ENCODE measurements around the gene GTF3C5. TPM values are rescaled to one million over a fixed set of nuclear protein-coding genes. Genes with fewer than 3 reads are reported as not detected.
"Not testable (repeated sequence)": the region's sequence is repeated elsewhere in the genome, so short reads cannot be mapped to it uniquely, and the experiment has no call there.

Gene GTF3C5
- total RNA-seq, 1 donor from 2014 or later: 25.9 TPM

DNA sequence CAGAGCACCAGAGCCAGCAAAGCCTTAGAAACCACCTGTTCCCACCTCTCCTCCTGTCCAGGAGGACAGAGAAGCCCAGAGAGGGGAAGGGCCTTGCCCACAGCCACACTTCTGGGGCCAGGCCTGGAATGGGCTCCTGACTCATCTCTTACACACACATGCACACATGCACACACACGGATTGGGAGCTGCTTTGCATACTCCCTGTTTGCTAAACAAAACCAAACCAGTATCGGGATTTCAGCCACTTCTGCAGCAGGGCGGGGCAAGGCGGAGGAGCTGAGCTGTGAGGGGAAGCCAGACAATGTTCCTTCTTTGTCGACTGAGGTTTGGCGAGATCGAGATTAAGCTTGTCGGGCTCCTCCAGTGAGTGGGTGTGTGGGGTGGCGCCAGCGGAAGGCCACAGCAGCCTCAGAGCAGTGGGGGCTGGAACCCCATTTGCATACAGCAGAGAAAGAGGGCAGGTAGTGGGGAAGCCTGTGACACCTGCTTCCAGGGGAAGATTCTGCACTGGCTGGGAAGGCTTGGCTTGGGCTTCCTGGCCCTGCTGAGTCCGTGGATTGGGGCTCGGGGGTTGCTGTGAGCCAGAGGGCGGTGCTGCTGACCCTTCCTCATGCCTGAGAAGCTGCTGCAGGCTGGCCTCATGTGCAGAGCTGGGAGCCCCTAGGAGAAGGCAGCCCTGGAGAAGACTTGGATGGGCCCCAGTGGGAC lies 36.2 kb upstream of the GTF3C5 start:
- intact Hi-C loops (cut with DNase I): no loop called here
- DNase-seq (ENCODE audit: low spot score in 2 of 2): no peak
- Histone ChIP-seq H3K36me3 (no peaks in the 10 kb centered on the region), H3K9me3 (no peaks in the 10 kb centered on the region), H3K4me1 (no peaks in the 10 kb centered on the region), H3K4me3 (no peak overlapping the region), H3K27ac (no peak overlapping the region), H3K27me3 (no peaks in the 10 kb centered on the region)
- TF ChIP-seq, protein P1, sequence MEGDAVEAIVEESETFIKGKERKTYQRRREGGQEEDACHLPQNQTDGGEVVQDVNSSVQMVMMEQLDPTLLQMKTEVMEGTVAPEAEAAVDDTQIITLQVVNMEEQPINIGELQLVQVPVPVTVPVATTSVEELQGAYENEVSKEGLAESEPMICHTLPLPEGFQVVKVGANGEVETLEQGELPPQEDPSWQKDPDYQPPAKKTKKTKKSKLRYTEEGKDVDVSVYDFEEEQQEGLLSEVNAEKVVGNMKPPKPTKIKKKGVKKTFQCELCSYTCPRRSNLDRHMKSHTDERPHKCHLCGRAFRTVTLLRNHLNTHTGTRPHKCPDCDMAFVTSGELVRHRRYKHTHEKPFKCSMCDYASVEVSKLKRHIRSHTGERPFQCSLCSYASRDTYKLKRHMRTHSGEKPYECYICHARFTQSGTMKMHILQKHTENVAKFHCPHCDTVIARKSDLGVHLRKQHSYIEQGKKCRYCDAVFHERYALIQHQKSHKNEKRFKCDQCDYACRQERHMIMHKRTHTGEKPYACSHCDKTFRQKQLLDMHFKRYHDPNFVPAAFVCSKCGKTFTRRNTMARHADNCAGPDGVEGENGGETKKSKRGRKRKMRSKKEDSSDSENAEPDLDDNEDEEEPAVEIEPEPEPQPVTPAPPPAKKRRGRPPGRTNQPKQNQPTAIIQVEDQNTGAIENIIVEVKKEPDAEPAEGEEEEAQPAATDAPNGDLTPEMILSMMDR (IDR thresholded peaks at IDR 0.05): no peak

DNA sequence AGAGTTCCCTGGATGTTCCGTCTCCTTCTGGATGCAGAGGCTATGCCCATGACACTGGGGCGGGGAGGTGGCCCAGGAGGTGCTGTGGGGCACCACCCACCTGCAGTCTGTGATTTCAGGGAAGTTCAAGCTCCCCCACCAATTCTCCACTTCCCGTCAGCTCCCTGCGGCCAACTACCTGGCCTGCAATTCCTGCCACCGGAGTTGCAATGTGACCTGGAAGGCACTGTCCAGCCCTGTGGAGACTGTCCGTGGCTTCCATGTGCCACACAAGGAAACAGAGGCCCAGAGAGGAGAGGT lies 35.7 kb upstream of the GTF3C5 start:
- H3K4me3 ChIP-seq: no peak overlapping the region
- DNase-seq (ENCODE audit: low spot score in 2 of 2): no peak
- no peaks in the 10 kb centered on the region for H3K9me3 ChIP-seq
- TF ChIP-seq, protein P1 (IDR thresholded peaks at IDR 0.05): no peak
- no peaks in the 10 kb centered on the region for H3K4me1 ChIP-seq
- no peaks in the 10 kb centered on the region for H3K36me3 ChIP-seq
- no peaks in the 10 kb centered on the region for H3K27me3 ChIP-seq
- intact Hi-C loops (cut with DNase I): no loop called here
- H3K27ac ChIP-seq: no peak overlapping the region

DNA sequence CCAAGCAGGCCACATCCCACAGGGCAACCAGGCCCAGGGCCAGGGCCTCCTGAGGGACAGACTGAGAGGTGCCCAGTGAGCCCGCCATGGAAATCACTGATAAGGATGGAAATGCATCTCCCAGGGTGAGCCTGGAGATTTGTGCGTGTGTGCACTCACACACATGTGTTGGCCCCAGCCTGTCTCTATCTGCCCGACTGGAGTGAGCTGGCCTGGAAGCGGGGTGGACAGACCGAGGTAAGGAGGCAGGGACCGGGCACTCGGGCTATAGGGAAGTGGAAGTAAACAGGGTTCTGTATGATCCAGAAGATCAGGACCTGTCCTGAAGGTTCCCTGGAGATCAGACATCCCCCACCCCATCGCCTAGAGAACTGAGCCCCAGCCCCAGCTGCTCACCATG lies 34.9 kb upstream of the GTF3C5 start:
- H3K4me1 ChIP-seq: no peaks in the 10 kb centered on the region
- DNase-seq (ENCODE audit: low spot score in 2 of 2): no peak
- H3K36me3 ChIP-seq: no peaks in the 10 kb centered on the region
- no peak overlapping the region for H3K27ac ChIP-seq
- H3K9me3 ChIP-seq: no peaks in the 10 kb centered on the region
- no peak overlapping the region for H3K4me3 ChIP-seq
- intact Hi-C loops (cut with DNase I): no loop called here
- no peaks in the 10 kb centered on the region for H3K27me3 ChIP-seq
- TF ChIP-seq, protein P1 (IDR thresholded peaks at IDR 0.05): no peak

DNA sequence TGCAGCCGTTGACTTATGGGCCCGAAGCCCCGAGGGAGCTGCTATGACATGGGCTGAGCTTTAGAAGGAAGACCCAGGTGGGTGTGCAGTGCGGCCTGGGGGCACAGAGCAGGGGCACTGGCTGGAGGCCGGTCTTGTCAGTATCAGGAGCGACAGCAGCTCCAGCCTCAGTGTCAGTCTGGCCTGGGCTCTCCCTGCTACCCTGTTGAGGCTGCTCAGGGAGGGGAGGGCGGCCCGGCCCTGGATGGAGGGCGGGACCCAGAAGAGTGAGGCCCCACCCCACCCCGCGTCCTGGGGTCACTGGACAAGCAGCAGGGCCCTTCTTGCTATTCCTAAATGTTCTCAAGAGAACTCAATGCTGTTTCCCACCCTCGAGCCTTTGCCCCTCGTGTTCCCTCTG lies 34.3 kb upstream of the GTF3C5 start:
- Histone ChIP-seq H3K27ac (no peak overlapping the region), H3K36me3 (no peaks in the 10 kb centered on the region), H3K9me3 (no peaks in the 10 kb centered on the region), H3K27me3 (no peaks in the 10 kb centered on the region), H3K4me1 (no peaks in the 10 kb centered on the region), H3K4me3 (no peak overlapping the region)
- DNase-seq (ENCODE audit: low spot score in 2 of 2): no peak
- TF ChIP-seq, protein P1 (IDR thresholded peaks at IDR 0.05): no peak
- intact Hi-C loops (cut with DNase I): no loop called here

DNA sequence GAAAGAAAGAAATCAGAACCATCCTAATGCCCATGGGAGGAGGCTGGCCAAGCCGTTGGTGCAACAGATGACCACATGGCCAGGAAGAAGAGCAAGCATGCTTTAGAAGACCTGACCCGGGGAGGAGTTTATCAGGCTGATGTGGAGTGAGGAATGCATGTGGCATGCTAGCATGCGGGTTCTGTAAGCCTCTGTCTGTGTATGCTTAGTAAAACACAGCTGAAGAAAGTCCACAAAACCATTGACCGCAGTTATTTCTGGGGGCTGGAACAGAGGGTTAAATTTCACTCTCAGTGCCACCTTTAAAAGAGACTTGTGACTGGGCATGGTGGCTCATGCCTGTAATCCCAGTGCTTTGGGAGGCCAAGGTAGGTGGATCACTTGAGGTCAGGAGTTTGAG lies 33.2 kb upstream of the GTF3C5 start:
- Histone ChIP-seq H3K4me1 (no peaks in the 10 kb centered on the region), H3K36me3 (no peaks in the 10 kb centered on the region), H3K9me3 (no peaks in the 10 kb centered on the region), H3K27me3 (no peaks in the 10 kb centered on the region), H3K27ac (no peak overlapping the region), H3K4me3 (no peak overlapping the region)
- TF ChIP-seq, protein P1 (IDR thresholded peaks at IDR 0.05): no peak
- no peak for DNase-seq (ENCODE audit: low spot score in 2 of 2)
- intact Hi-C loops (cut with DNase I): no loop called here

DNA sequence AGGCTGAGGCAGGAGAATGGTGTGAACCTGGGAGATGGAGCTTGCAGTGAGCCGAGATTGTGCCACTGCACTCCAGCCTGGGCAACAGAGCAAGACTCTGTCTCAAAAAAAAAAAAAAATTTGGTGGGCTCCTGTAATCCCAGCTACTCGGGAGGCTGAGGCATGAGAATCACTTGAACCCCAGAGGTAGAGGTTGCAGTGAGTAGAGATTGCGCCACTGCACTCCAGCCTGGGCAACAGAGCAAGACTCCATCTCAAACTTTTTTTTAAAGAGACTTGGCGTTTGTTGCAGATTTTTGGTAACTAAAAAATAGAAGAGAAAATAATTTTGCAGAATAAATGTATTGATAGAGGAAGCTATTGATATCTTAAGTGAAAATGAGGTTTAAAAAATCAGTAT lies 32.6 kb upstream of the GTF3C5 start:
- H3K9me3 ChIP-seq; H3K27me3 ChIP-seq; H3K4me3 ChIP-seq; DNase-seq (ENCODE audit: low spot score in 2 of 2); H3K36me3 ChIP-seq; H3K4me1 ChIP-seq; H3K27ac ChIP-seq; intact Hi-C loops (cut with DNase I): not testable (repeated sequence)

Measured in ascending aorta (tissue), 2 donors.